ENCODE data around the gene MYO1H. TPM values are rescaled to one million over a fixed set of nuclear protein-coding genes. Genes with fewer than 3 reads are reported as not detected.

The MYO1H gene
- total and polyA plus RNA-seq, 2 of the 13 experiments (the other 11 are each of a cell fraction or from before 2014, with no cell fraction given): not detected

DNA sequence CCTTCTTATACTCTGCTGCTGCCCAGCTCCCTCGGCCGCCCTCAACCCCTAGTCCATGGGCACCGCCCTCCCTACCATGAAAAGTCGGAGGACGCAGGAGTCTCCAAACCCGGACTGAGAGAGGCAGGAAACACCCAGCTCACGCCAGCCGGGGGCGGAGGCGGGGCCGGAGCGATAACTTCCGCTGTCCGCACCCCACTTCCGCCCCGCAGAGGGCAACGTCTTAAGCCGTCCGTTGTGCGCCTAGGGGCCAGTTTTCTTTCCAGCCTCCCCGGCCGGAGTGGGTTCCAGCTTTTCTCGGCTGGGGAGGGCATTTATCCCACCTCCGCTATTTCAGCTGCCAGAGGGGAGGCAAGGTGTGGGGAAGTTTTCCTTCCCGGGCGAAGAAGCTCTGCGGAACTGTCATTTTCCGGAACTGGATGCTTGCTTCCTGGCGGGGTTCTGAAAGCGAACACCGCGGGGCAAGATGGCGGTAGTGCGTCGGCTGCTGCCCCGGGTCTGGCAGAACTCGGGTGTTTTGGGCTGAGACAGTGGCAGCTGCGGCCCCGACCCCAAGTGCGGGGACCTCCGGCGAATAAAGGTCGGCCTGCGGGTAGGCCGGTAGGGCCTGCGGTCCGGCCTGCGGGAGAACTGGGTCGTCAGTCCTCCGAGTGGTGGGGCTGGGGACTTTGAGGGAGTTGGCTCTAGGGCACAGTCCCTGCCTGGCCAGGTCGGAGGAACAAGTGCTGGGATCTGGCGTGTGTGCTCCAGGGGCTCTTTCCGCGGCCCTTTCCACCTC is 129.7 kb downstream of the MYO1H start, which contains the start of the genes KCTD10 and UBE3B (continued):
- TF ChIP-seq EP300 (IDR thresholded peaks at IDR 0.05; ENCODE audit: low read depth in 2 of 2, low read length in 2 of 2): no peak
- TF ChIP-seq EP300 (CRISPR knock-in tag; IDR thresholded peaks at IDR 0.05; ENCODE audit: borderline replicate concordance): no peak
- peak; percentile 77; the same call in 1 of the 2 replicates for TF ChIP-seq ZNF788 (CRISPR knock-in tag; IDR thresholded peaks at IDR 0.05; ENCODE audit: borderline replicate concordance)
- TF ChIP-seq HMGXB3 (CRISPR knock-in tag; IDR thresholded peaks at IDR 0.05; ENCODE audit: borderline replicate concordance): peak; percentile 85
- no peak for TF ChIP-seq MATR3 (CRISPR knock-in tag; IDR thresholded peaks at IDR 0.05)
- TF ChIP-seq EED (CRISPR knock-in tag; IDR thresholded peaks at IDR 0.05): peak; percentile 89
- TF ChIP-seq NFE2L1 (CRISPR knock-in tag; IDR thresholded peaks at IDR 0.05; ENCODE audit: borderline replicate concordance): no peak
- TF ChIP-seq, protein P1, sequence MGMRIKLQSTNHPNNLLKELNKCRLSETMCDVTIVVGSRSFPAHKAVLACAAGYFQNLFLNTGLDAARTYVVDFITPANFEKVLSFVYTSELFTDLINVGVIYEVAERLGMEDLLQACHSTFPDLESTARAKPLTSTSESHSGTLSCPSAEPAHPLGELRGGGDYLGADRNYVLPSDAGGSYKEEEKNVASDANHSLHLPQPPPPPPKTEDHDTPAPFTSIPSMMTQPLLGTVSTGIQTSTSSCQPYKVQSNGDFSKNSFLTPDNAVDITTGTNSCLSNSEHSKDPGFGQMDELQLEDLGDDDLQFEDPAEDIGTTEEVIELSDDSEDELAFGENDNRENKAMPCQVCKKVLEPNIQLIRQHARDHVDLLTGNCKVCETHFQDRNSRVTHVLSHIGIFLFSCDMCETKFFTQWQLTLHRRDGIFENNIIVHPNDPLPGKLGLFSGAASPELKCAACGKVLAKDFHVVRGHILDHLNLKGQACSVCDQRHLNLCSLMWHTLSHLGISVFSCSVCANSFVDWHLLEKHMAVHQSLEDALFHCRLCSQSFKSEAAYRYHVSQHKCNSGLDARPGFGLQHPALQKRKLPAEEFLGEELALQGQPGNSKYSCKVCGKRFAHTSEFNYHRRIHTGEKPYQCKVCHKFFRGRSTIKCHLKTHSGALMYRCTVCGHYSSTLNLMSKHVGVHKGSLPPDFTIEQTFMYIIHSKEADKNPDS (CRISPR knock-in tag; IDR thresholded peaks at IDR 0.05): no peak
- TF ChIP-seq HIVEP1 (CRISPR knock-in tag; IDR thresholded peaks at IDR 0.05): peak; percentile 90
- TF ChIP-seq, protein P2, sequence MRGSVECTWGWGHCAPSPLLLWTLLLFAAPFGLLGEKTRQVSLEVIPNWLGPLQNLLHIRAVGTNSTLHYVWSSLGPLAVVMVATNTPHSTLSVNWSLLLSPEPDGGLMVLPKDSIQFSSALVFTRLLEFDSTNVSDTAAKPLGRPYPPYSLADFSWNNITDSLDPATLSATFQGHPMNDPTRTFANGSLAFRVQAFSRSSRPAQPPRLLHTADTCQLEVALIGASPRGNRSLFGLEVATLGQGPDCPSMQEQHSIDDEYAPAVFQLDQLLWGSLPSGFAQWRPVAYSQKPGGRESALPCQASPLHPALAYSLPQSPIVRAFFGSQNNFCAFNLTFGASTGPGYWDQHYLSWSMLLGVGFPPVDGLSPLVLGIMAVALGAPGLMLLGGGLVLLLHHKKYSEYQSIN (CRISPR knock-in tag; IDR thresholded peaks at IDR 0.05; ENCODE audit: borderline replicate concordance): no peak
- TF ChIP-seq CBX2 (IDR thresholded peaks at IDR 0.05; ENCODE audit: low read depth, low read length): no peak
- TF ChIP-seq CBX2 (CRISPR knock-in tag; IDR thresholded peaks at IDR 0.05; ENCODE audit: low read depth): no peak
- no peak for TF ChIP-seq GRHL1 (CRISPR knock-in tag; conservative IDR thresholded peaks at IDR 0.05)
- TF ChIP-seq KDM5A (IDR thresholded peaks at IDR 0.05; ENCODE audit: borderline replicate concordance, low read length): peak; percentile 100
- TF ChIP-seq PHF8 (CRISPR knock-in tag; IDR thresholded peaks at IDR 0.05): peak; percentile 86

Measured in HepG2 (cell line).